Measurements from ENCODE around the gene HSD17B2.

- TF ChIP-seq PATZ1 (CRISPR knock-in tag; IDR thresholded peaks at IDR 0.05; ENCODE audit: borderline replicate concordance) (no peak), TOX (CRISPR knock-in tag; IDR thresholded peaks at IDR 0.05; ENCODE audit: borderline replicate concordance) (no peak), RARB (CRISPR knock-in tag; IDR thresholded peaks at IDR 0.05) (no peak)
These were observed 20.9 kb downstream of the HSD17B2 start for GRCh38 chr16:82055728-82056549.
